Brain microvascular endothelial cell (primary cell): ENCODE data around the gene GTF2A2.
"Not testable (repeated sequence)": the region's sequence is repeated elsewhere in the genome, so short reads cannot be mapped to it uniquely, and the experiment has no call there.

Experiments
- DNase-seq: peaks from one replicate; pipeline ENCODE4 v3.0.0-alpha.2; 2020
- H3K27ac ChIP-seq: fragments of 250-450 bp; sonication (Bioruptor Pico); 2 replicates; pipeline ENCODE4 v1.5.1; 2020; ENCODE audit warnings: mild to moderate bottlenecking, moderate library complexity
- H3K27me3 ChIP-seq: fragments of 250-450 bp; sonication (Bioruptor Pico); replicated peaks from 2 replicates; pipeline ENCODE4 v1.5.1; 2020; ENCODE audit warnings: mild to moderate bottlenecking
- H3K36me3 ChIP-seq: fragments of 250-450 bp; sonication (Bioruptor Pico); replicated peaks from 2 replicates; pipeline ENCODE4 v1.5.1; 2020; ENCODE audit warnings: mild to moderate bottlenecking
- H3K4me3 ChIP-seq: 2 replicates; pipeline ENCODE4 v1.5.1; 2011; ENCODE audit warnings: low read depth, mild to moderate bottlenecking, control low read depth, low read length, moderate library complexity
- in situ Hi-C: cut with HindIII; loops from 2 replicates; pipeline ENCODE4 v1.10.0; 2017; ENCODE audit warnings: low sequenced_read_pairs, low pct_ligation_motif_present
- TF ChIP-seq, protein P1 (sequence below): IDR thresholded peaks from 2 replicates; pipeline ENCODE4 v1.5.1; 2011; ENCODE audit warnings: low read depth, mild to moderate bottlenecking, moderate library complexity, low read length, control low read depth, inconsistent platforms; ENCODE audit errors: missing control alignments

Gene GTF2A2

DNA sequence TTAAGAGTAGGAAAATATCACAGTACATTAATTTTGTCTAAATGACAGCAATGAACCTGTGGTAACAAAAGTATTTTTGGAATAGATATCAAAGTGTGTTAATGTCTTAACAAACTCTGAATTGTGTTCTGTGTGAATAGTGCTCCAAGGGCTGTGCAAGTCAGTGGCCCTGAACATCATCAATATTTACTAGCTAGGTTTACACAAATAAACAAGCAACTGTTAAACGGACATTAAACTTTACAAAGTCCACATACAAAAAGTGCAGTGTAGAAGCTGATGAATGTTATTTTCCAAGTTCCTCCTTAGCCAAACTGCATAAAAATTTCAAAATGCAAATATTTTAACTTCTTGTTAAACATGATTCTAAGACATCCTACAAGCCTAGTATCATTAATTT lies 2.1 kb upstream of the GTF2A2 start:
- in situ Hi-C loops: no loop called here
- DNase-seq: no peak
- Histone ChIP-seq H3K27ac (no peak overlapping the region), H3K36me3 (peaks cover 20% of the 10 kb centered on the region), H3K4me3 (no peak overlapping the region), H3K27me3 (no peaks in the 10 kb centered on the region)
- TF ChIP-seq, protein P1, sequence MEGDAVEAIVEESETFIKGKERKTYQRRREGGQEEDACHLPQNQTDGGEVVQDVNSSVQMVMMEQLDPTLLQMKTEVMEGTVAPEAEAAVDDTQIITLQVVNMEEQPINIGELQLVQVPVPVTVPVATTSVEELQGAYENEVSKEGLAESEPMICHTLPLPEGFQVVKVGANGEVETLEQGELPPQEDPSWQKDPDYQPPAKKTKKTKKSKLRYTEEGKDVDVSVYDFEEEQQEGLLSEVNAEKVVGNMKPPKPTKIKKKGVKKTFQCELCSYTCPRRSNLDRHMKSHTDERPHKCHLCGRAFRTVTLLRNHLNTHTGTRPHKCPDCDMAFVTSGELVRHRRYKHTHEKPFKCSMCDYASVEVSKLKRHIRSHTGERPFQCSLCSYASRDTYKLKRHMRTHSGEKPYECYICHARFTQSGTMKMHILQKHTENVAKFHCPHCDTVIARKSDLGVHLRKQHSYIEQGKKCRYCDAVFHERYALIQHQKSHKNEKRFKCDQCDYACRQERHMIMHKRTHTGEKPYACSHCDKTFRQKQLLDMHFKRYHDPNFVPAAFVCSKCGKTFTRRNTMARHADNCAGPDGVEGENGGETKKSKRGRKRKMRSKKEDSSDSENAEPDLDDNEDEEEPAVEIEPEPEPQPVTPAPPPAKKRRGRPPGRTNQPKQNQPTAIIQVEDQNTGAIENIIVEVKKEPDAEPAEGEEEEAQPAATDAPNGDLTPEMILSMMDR: no peak

DNA sequence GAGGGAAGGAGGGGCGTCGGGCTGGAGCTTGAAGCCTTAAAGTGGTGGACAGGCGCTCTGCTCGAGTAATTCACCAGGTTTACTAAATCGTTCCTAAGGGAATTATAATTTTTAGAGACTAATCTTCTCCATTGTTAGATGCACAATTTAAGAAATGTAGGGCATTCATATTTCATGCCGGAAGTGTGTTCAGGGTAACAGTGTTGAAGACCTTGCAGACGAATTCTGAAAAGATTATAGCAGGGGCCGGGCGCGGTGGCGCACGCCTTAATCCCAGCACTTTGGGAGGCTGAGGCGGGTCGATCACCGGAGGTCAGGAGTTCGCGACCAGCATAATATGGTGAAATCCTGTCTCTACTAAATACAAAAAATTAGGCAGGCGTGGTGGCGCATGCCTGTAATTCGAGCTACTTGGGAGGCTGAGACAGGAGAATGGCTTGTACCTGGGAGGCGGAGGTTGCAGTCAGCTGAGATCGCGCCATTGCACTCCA lies 365 bp upstream of the GTF2A2 start:
- in situ Hi-C loops: no loop called here
- peaks cover 10% of the 10 kb centered on the region for H3K36me3 ChIP-seq
- TF ChIP-seq, protein P1: no peak
- H3K27me3 ChIP-seq: no peaks in the 10 kb centered on the region
- peak overlapping the region; percentile 78 for H3K4me3 ChIP-seq
- H3K27ac ChIP-seq: no peak overlapping the region
- DNase-seq: no peak

DNA sequence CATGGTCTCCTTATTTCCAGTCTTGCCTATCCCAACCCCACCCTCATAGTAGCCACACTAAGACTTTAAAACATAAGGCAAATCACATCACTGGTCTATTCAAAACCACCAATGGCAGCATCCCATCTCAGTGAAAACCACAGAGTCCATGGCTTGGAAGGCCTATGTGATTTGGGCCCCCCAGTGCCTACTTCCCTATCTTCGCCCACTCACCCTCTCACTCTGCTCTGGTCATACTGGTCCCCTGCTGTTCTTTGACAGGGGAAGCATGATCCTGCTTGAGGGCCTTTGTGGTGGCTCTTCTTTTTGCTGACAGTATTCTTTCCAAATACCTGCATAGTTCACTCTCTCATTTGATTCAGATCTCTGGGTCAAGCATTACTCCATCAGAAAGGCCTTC lies 3.3 kb downstream of the GTF2A2 start:
- DNase-seq: no peak
- H3K27ac ChIP-seq: no peak overlapping the region
- no peak overlapping the region for H3K4me3 ChIP-seq
- in situ Hi-C loops: no loop called here
- H3K36me3 ChIP-seq: peaks cover 10% of the 10 kb centered on the region
- TF ChIP-seq, protein P1: no peak
- no peaks in the 10 kb centered on the region for H3K27me3 ChIP-seq

DNA sequence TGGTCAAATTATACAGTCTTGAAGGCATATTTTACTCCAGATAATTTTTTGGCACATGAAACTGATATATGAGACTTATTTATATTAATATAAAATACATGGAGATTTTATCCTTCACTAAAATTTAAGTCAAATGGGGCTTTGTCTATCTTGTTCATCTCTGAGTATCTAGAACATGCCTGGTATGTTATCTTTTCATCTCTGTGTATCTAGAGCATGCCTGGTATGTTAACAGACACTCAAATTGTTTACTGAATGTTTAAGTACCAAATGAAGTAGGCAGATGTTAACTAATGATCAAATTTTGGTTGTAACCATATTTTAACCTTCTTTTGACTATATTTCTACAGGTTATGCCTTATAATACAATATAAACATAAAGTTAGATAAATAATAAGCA lies 7.7 kb downstream of the GTF2A2 start:
- in situ Hi-C loops: no loop called here

DNA sequence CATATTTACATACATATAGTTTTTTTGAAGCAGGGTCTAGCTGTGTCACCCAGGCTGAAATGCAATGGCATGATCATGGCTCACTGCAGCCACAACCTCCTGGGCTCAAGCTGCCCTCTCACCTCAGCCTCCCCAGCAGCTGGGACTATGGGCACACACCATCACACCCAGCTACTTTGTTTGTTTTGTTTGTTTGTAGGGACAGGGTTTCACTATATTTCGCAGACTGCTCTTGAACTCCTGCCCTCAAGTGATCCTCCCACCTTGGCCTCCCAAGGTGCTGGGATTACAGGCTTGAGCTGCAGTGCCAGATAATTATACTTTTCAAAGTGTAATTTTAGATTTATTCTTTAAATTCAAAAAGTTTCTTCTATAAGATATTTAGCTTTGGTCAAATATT lies 10.2 kb downstream of the GTF2A2 start:
- no peaks in the 10 kb centered on the region for H3K27me3 ChIP-seq
- no peak overlapping the region for H3K27ac ChIP-seq
- TF ChIP-seq, protein P1: no peak
- H3K4me3 ChIP-seq: no peak overlapping the region
- in situ Hi-C loops: no loop called here
- no peak for DNase-seq
- peaks cover 21% of the 10 kb centered on the region for H3K36me3 ChIP-seq

More for the DNA sequence above, 7.7 kb downstream of the GTF2A2 start:
- Histone ChIP-seq H3K36me3 (peaks cover 16% of the 10 kb centered on the region), H3K27ac (no peak overlapping the region), H3K27me3 (no peaks in the 10 kb centered on the region), H3K4me3 (no peak overlapping the region)
- DNase-seq: no peak
- TF ChIP-seq, protein P1: no peak

DNA sequence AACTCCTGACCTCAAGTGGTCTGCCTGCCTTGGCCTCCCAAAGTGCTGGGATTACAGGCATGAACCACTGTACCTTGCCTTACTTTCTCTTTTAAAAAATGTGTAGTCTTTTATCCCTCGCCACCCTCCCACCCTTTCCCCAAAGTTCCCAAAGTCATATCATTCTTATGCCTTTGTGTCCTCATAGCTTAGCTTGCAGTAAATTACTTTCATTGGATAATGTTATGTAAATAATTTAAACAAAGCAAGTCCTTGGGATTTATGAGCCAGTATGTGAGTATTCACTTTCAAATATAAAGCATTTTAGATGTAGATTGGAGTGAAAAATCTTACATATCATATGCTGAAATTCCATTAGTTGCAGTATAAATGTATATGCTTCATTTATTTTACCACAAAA lies 11.0 kb downstream of the GTF2A2 start:
- in situ Hi-C loops: no loop called here
- no peak overlapping the region for H3K4me3 ChIP-seq
- TF ChIP-seq, protein P1: no peak
- no peak for DNase-seq
- no peaks in the 10 kb centered on the region for H3K27me3 ChIP-seq
- peaks cover 13% of the 10 kb centered on the region for H3K36me3 ChIP-seq
- H3K27ac ChIP-seq: no peak overlapping the region

DNA sequence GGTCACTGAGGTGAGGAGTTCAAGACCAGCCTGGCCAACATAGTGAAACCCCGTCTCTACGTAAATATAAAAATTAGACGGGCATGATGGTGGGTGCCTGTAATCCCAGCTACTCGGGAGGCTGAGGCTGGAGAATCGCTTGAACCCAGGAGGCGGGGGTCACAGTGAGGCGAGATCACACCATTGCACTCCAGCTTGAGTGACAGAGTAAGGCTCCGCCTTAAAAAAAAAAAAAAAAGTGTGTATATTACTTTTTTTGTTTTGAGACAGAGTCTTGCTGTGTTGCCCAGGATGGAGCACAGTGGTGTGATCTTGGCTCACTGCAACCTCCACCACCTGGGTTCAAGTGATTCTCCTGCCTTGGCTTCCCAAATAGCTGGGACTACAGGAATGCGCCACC lies 11.5 kb downstream of the GTF2A2 start:
- H3K4me3 ChIP-seq, DNase-seq, H3K27ac ChIP-seq, in situ Hi-C loops, H3K27me3 ChIP-seq: not testable (repeated sequence)
- peaks cover 11% of the 10 kb centered on the region for H3K36me3 ChIP-seq
